SK-N-SH (cell line): ENCODE results near the gene PLD1.

Experiments used
- EP300 ChIP-seq, 2 experiments: IDR thresholded peaks; 2 replicates each; pipeline versions ENCODE4 v1.4.0 to v1.6.1; 2012; ENCODE audit warnings: borderline replicate concordance in 1 of 2, low read depth in 1 of 2, low read length in 1 of 2
- EZH2phosphoT487 ChIP-seq: fragments of 200-600 bp; sonication (generic); IDR thresholded peaks from 2 replicates; pipeline ENCODE4 v1.6.1; 2017; ENCODE audit warnings: low read depth, mixed run types, mild to moderate bottlenecking, antibody characterized with exemption, moderate library complexity, borderline replicate concordance
- GABPA ChIP-seq: IDR thresholded peaks from 2 replicates; pipeline ENCODE4 v1.4.0; 2012; ENCODE audit warnings: low read depth, mild to moderate bottlenecking
- GATA2 ChIP-seq: sonication (generic); formaldehyde crosslinking; IDR thresholded peaks from 2 replicates; pipeline ENCODE4 v1.5.0; 2020; ENCODE audit warnings: mild to moderate bottlenecking, missing genetic modification reagents
- NRF1 ChIP-seq: IDR thresholded peaks from 2 replicates; pipeline ENCODE4 v1.6.1; 2012; ENCODE audit warnings: low read depth, mild to moderate bottlenecking, low read length
- POLR2AphosphoS5 ChIP-seq: IDR thresholded peaks from 2 replicates; pipeline ENCODE4 v1.6.1; 2012; ENCODE audit warnings: low read depth, low read length
- SIN3A ChIP-seq: IDR thresholded peaks from 2 replicates; pipeline ENCODE4 v1.6.1; 2012; ENCODE audit warnings: low read depth, mild to moderate bottlenecking, low read length, moderate library complexity, borderline replicate concordance
- SMC3 ChIP-seq: IDR thresholded peaks from 2 replicates; pipeline ENCODE4 v1.6.1; 2012; ENCODE audit warnings: low read depth, low read length, improper control_type of control experiment
- YY1 ChIP-seq: IDR thresholded peaks from 2 replicates; pipeline ENCODE4 v1.4.0; 2012; ENCODE audit warnings: low read depth, mild to moderate bottlenecking
- TF ChIP-seq, protein P1 (sequence below): fragments of 200-600 bp; sonication (generic); IDR thresholded peaks from 2 replicates; pipeline ENCODE4 v1.6.1; 2017; ENCODE audit warnings: antibody characterized with exemption, mild to moderate bottlenecking, moderate library complexity
- TF ChIP-seq, protein P2 (sequence below): IDR thresholded peaks from 2 replicates; pipeline ENCODE4 v1.4.0; 2012; ENCODE audit warnings: low read depth

DNA sequence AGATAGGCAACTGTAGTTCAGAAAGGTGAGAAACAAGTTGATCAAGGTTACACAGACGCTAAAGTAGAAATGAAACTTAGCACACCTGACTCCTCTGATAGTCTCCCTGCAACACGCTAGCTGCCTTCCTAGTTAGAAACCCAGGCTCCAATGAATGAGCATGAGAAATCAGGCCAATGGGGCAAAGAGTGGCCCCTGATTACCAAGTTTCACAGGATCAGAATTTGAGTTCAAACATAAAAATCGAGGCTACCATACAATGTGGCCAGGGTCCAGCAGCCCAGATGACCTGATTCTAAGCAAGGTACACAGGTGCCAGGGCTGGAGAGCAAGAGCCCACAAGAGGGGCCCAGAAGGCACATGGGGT lies 7.7 kb downstream of the PLD1 start:
- TF ChIP-seq GABPA: no peak
- TF ChIP-seq EZH2phosphoT487: no peak
- TF ChIP-seq, protein P1, sequence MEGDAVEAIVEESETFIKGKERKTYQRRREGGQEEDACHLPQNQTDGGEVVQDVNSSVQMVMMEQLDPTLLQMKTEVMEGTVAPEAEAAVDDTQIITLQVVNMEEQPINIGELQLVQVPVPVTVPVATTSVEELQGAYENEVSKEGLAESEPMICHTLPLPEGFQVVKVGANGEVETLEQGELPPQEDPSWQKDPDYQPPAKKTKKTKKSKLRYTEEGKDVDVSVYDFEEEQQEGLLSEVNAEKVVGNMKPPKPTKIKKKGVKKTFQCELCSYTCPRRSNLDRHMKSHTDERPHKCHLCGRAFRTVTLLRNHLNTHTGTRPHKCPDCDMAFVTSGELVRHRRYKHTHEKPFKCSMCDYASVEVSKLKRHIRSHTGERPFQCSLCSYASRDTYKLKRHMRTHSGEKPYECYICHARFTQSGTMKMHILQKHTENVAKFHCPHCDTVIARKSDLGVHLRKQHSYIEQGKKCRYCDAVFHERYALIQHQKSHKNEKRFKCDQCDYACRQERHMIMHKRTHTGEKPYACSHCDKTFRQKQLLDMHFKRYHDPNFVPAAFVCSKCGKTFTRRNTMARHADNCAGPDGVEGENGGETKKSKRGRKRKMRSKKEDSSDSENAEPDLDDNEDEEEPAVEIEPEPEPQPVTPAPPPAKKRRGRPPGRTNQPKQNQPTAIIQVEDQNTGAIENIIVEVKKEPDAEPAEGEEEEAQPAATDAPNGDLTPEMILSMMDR: no peak
- no peak for TF ChIP-seq EP300 (IDR thresholded peaks at IDR 0.05; ENCODE audit: borderline replicate concordance in 1 of 2, low read depth in 1 of 2, low read length in 1 of 2)
- no peak for TF ChIP-seq SMC3
- no peak for TF ChIP-seq POLR2AphosphoS5
- no peak for TF ChIP-seq NRF1
- no peak for TF ChIP-seq GATA2 (CRISPR knock-in tag)
- TF ChIP-seq YY1: no peak
- TF ChIP-seq SIN3A: no peak
- TF ChIP-seq, protein P2, sequence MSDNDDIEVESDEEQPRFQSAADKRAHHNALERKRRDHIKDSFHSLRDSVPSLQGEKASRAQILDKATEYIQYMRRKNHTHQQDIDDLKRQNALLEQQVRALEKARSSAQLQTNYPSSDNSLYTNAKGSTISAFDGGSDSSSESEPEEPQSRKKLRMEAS: no peak
